NOMO-1 (cell line): ENCODE results near the gene SMCO1.
"Not testable (repeated sequence)": the region's sequence is repeated elsewhere in the genome, so short reads cannot be mapped to it uniquely, and the experiment has no call there.

Experiments
- DNase-seq, 2 experiments: peaks; one replicate each; lab custom pipeline; 2025; ENCODE audit not compliant: unreplicated experiment in 2 of 2; lab: John Stamatoyannopoulos, UW

The SMCO1 gene, protein sequence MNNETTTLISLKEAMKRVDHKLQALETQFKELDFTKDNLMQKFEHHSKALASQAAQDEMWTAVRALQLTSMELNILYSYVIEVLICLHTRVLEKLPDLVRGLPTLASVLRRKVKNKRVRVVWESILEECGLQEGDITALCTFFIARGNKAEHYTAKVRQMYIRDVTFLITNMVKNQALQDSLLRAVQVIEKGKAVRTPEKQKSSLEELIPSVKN

DNA sequence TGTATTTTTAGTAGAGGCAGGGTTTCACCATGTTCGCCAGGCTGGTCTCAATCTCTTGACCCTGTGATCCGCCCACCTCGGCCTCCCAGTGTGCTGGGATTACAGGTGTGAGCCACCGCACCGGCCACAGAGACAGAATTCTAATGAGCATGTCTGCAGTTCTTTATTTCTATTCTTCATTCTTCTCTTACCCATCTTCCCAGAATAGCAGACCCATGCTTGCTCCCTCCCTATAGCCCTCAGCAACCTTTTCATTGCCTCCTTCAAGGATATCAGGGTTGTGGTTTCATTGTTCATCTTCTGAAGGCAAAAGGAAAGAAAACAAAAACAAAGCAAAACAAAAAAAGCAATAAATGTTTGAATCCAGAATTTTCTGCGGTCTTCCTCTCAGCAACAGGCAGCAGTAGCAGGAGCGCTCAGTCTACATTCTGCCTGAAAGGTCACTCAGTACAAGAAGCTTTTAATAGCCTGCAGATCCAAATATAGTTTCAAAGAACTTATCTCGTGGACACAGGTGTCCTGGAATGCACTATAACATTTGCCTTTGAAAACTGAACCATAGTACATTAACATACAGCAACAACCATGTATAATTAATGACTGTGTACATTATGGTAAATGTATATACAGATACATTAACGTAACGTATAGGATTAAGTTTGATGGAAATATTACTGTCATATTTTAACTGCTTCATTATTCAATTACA, at the start of gene SMCO1:
Gene SMCO1, minus strand, starts transcription at position 434 of the 709 bp plus-strand sequence. Its CDS starts 137 bp downstream, at position 297.
- DNase-seq, result no peak

DNA sequence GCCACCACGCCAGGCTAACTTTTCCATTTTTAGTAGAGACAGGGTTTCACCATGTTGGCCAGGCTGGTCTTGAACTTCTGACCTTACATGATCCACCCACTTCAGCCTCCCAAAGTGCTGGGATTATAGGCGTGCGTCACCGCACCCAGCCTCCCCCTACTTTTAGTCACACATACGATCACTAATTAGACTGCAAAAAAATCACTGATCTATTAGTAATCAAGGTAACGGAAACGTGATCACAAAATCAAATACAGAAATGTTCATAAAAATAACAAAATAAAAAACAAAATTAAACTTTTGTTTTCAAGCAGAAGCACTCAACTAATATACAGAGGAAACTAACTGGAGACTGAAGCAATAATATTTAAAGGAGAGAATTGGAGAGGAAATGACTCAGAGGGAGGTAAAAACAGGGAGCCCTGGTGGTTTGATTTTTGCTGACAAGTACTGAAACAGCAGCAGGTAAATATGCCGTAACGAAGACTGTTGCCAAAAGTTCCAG, 48.6 kb upstream of the SMCO1 start:
- DNase-seq, result peak; percentile 21 to 54

DNA sequence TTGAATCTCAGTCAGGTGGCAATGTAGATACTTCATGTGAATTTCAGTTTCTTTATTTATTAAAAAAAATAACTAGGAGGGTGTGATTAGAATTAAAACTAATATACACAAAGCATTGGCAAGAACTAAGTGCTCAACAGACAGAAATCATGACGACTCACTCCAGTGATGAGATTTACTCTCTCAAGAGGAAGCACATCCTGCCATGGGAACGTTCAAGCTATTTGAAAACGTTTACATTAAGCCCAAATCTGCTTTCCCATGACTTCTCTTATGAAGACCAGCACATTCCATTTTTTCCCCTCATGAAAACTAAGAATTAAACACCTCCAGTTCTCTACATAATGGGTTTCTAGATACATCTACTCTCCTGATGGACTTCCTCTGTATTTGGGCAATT, 44.7 kb upstream of the SMCO1 start:
- DNase-seq, result no peak

DNA sequence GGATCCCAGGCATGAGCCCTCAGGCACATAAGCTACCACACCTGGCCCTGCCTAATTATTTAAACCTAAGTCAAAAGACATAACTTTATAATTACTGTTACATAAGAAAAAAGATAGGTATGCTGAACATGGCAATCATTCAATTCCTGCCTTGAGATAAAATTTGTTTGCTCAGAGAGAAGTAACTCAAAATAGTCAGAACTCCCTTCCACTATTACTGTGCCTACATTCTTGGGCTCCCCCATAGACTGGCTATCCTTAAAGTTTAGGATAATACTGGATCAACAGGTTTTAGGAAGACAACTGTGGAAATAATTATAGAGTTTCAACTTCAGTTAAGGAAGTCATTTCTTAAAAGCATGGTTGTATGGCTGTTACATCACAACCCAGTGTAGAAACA, 43.3 kb upstream of the SMCO1 start:
- no peak for DNase-seq

DNA sequence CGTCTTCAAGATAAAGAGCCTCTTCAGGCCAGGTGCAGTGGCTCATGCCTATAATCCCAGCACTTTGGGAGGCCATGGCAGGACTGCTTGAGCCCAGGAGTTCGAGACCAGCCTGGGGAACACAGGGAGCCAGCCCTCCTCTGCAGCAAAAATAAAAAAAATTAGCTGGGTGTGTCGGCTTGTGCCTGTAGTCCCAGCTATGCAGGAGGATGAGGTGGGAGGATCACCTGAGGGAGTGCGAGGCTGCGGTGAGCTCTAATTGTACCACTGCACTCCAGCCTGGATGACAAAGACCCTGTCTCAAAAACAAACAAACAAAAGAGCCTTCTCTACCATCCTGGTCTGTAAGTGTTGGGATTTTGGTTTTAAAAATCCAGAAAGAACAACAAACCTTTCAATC, 42.1 kb upstream of the SMCO1 start:
- no peak for DNase-seq

DNA sequence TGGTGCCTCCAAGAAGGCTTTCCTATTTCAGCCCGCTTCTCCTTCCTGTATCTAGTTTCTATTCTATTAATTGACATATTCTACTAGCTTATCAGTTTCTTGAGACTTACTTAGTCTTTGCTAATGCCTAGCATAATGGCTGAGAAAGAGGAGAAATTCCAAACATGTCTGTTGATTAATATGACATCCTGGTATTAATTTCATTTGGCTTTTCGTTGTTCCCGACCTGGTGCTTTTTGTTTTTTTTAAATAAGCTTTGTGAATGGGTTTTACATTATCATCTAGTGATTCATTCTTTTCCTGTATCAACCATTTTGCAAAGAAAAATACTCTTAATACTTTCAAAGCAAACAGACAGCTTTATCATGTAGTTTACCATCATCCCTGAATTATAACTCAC, 40.1 kb upstream of the SMCO1 start:
- peak in 1 of 2 experiments; percentile 35 for DNase-seq

DNA sequence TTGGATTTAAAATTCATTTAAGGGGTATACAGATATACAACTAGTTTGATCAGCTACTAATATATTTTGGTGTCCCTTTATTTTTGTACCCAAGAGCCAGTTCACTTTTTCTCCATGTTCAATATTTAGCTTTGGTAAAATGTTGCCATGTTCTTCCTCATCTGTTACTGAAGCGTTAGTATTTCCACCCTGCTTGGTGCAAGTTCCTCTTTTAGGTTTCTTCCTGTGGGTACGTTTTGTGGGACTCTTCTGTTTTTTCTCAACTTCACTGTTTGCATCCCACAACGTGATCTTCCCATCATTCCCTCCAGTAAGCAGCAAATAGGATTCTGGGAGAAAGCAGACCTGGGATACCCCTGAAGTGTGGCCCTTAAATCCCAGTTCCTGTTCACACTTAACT, 39.1 kb upstream of the SMCO1 start:
- peak; percentile 78 to 94 for DNase-seq

DNA sequence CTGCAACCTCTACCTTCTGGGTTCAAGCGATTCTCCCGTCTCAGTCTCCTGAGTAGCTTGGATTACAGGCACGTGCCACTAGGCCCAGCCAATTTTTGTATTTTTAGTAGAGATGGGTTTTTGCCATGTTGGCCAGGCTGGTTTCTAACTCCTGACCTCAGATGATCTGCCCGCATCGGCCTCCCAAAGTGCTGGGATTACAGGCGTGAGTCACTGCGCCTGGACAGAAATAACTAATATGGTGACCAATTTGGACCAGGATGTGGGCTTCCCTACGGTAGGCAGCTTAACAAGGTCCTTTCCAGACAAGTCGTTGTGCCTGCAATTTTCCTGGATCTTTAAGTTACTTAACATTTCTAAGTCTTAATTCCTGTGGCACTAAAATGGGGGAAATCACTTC, 38.4 kb upstream of the SMCO1 start:
- no peak for DNase-seq

DNA sequence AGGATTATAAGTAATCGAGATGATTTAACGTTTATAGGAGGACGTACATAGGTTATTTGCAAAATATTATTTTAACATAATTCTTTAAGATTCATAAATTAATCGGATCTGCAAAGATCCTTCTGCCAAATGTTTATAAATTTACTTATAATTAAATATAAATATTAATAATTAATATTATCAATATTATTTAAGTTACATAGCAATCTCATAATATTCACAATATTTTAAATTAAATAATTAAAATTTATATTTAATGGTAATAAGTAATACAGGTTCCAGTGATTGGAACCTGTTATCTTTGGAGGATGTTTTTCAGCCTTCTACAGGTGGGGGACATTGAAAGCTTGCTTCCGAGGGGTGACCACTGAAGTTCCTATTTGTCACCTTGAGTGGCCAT, 37.1 kb upstream of the SMCO1 start:
- no peak for DNase-seq

DNA sequence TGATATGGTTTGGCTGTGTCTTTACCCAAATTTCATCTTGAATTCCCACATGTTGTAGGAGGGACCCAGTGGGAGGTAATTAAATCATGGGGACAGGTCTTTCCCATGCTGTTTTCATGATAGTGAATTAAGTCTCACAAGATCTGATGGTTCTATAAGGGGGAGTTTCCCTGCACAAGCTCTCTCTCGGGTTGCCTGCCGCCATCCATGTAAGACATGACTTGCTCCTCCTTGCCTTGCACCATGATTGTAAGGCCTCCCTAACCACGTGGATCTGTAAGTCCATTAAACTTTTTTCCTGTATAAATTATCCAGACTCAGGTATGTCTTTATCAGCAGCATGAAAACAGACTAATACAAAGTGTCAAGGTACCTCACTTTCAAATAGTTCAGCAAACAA, 35.0 kb upstream of the SMCO1 start:
- not testable (repeated sequence) for DNase-seq

DNA sequence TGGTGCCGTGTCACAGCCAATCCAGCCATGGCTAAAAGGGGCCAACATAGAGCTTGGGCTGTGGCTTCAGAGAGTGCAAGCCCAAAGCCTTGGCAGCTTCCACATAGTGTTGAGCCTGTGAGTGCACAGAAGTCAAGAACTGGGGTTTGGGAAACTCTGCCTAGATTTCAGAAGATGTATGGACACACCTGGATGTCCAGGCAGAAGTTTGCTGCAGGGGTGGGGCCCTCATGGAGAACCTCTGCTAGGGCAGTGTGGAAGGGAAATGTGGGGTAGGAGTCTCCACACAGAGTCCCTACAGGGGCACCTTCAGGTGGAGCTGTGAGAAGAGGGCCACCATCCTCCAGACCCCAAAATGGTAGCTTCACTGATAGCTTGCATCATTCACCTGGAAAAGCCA, 34.2 kb upstream of the SMCO1 start:
- DNase-seq, result not testable (repeated sequence)

DNA sequence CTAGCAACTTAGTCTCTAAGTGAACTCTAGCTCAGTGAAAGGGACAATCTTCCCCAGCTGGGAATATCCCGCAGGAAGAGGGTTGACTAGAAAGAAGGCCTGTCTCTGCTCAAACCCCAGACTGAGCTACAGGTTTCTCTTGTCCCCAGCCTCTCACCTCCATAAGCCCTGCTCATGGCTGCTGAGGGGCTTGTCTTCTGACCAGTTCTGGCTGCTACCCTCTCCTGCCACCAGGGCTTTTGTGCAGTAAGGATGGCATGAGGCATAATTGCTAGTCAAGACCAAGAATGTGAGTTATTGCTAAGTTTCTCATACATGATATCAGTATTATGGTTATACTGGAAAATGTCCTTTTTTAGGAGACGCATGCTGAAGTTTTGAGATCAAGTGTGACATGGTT, 31.9 kb upstream of the SMCO1 start:
- no peak for DNase-seq

DNA sequence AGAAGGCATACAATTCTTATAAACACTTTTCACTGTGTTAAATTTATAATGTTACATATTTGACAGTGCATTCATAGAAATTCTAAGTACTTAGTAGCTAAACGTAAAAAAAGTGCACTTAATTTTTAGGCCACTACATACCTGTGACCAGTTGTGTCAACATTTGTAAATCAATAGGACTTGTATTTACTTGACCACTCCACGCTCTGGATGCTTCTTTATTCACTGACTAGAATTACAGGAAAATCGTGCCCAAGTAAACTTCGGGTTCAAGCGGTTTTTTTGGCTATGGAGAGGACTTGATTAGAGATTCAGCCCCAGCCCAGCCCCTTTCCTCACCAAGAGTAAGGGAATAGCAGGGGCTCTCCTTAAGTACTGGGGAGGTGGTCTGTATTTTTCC, 31.4 kb upstream of the SMCO1 start:
- no peak for DNase-seq

DNA sequence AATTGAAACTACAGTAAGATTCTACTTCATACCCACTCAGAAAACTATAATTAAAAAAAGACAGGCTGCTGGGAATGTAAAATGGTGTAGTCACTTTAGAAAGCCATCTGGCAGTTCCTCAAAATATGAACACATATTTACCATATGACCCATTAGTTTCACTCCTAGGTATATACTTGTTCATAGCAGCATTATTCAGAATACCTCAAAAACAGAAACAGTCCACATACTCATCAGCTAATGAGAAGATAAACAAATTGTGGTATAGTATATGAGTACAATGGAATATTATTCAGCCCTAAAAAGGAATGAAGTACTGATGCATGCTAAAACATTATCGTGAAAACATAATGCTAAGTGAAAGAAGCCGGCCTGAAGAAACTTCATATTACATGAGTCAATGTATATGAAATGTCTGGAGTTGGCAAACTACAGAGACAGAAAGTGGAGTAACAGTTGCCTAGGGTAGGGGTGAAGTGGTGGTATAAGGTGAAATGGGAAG, 29.4 kb upstream of the SMCO1 start:
- no peak for DNase-seq

DNA sequence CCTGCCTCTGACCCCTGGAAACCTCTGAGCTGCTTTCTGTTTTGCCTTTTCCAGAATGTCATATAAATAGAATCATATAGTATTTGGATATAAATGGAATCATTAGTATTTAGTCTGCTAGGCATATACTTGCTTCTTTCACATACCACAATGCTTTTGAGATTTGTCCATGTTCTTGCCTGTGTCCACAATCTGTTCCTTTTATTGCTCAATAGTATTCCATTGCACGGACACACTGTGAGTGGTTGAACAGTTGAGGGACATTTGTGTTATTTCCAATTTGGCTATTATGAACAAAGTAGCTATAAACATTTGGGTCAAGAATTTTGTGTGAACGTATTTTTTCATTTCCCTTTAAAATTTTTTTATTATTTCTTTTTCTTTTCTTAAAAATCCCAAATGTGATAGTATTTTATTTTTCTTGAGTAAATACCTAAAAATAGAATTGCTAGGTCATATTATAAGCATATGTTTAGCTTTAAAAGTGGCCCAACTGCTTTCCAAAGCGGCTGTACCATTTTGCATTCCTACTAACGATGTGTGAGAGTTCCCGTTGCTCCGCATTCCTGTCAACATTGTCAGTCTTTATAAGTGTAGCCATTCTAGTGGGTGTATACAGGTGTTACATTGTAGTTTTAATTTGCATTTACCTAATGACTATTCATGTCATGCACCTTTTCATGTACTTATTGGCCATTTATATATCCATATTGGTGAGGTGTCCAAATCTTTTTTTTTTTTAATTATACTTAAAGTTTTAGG, 26.7 kb upstream of the SMCO1 start:
- DNase-seq, result no peak

DNA sequence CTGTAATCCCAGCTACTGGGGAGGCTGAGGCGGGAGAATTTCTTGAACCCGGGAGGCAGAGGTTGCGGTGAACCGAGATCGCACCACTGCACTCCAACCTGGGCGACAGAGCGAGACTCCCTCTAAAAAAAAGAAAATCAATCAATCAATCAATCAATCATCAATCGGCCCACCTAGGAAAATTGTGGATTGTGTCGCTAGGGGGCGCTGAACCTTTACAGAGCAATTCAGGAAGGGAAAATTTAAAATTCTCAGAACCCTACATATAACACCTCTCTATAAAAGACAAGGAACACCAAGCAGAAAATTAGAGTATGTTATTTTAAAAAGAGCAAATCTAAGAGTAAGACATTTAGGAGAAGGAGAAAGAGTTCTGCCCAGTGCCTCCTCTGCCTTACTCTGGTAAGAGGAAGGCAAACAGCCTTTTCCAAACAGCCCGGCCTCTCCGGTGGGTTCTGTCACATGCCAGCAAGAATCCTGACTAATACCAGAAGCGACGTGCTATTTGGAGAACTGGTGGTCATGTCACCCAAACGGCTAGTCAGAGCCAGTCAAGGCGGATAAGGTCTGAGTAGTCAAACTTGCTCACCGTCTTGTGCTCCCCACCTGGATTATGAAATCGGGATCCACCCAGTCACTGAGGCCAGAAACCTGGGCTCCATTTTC, 22.3 kb upstream of the SMCO1 start:
- peak in 1 of 2 experiments; percentile 52 for DNase-seq

DNA sequence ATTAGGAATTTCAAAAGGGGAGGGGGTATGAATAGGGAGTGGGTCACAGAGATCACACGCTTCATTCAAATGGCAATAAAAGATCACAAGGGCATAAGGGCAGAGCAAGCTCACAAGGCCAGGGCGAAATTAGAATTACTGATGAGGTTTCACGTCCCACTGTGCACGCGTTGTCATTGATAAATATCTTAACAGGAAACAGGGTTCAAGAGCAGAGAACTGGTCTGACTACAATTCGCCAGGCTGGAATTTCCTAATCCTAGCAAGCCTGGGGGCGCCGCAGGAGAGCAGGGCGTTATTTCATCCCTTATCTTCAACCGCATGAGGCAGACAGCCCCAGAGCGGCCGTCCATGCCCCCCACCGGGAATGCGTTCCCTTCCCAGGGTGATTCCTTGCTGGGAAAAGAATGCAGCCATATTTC, 18.1 kb upstream of the SMCO1 start:
- no peak for DNase-seq

DNA sequence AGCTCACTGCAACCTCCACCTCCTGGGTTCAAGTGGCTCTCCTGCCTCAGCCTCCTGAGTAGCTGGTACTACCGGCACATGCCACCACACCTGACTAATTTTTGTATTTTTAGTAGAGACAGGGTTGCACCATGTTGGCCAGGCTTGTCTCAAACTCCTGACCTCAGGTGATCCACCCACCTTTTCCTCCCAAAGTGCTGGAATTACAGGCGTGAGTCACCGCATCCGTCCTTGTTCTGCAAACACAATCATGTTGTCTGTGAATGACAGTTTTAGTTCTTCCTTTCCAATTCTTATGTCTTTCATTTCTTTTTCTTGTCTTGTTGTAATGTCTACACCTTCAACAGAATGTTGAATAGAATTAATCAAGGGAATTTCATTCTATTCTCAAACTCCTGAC, 16.3 kb upstream of the SMCO1 start:
- no peak for DNase-seq

DNA sequence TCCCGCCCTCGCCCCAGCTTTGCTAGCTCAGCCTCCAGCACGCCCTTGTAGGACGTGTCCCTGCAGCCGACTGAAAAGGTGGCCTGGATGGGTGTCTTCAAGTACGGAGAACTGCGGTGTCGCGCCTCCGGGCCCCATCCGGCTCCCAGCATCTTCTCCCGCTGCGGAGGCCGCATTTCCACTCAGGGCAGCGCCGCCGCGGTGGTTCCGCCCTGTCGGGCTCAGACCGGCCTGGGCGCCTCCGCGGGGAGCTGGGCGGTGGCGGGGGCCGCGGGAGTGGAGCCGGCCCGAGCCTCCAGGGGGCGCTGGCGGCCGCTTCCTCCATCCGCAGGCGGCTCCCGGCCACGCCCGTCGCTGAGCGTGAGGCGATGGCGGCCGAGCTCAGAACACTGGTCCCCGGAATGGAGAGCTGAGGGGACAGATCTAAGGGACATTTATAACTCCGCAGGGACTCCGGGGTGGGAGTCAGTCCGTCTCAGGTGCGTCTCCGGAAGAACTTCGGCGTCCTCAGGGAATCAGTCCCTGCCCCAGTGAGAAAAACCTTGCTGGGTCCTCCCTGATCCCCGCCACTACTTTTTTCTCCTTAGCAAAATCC, 13.6 kb upstream of the SMCO1 start:
- peak; percentile 90 to 94 for DNase-seq

DNA sequence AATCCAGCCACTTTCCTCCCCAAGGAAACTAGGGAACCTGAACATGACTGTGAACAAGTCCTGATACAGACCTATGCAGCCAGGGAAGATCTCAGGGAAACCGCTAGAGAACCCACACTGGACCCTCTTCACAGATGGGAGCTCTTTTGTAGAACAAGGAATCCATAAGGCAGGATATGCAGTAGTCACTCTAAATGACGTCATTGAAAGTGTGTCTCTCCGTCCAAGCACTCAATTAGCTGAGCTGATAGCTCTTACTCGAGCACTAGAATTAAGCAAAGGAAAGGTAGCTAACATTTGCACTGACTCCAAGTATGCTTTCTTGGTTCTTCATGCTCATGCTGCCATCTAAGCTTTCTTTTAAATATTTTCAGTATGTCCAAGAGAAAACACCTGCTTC, 10.0 kb upstream of the SMCO1 start:
- no peak for DNase-seq
